ENCODE results near the gene LIPI. TPM values are rescaled to one million over a fixed set of nuclear protein-coding genes. Genes with fewer than 3 reads are reported as not detected.

Gene LIPI
- total and polyA plus RNA-seq, 2 of the 13 experiments (the other 11 are each of a cell fraction or from before 2014, with no cell fraction given), result not detected

DNA sequence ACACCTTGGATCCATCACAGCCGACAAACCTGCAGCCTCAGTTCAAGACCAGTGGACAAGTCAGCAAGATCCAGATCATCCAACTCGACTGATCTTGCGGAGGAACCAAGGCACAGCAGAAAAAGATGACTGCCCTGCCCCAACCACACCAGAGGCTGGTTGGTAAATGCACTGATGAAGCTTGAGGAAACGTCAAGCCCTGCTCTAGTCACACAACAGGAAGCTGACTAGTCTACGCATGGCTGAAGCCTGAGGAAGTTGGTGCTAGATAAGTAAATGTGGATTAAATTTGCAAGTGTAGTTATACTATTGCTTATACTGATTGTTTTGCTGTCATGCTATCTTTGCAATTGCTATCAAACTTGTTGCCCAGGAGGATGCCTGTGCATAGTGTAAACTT, 89.0 kb downstream of the LIPI start:
- 97% methylated on average over 5 of the region's 5 CpGs for WGBS (ENCODE audit: low lambda C conversion rate)
- FAIRE-seq (no peak), ATAC-seq (no peak), DNase-seq (ENCODE audit: low spot score) (no peak)
- Histone ChIP-seq H3K4me2 (ENCODE audit: low read depth, low read length) (no peak overlapping the region), H3K36me3 (replicated peaks in 1 of 2; ENCODE audit: control insufficient read depth in 1 of 2, insufficient read depth in 2 of 2, low read length in 2 of 2) (no peaks in the 10 kb centered on the region), H3K4me1 (ENCODE audit: insufficient read depth, low read length) (peaks cover 8% of the 10 kb centered on the region; the same call in 1 of the 2 replicates), H2AFZ (ENCODE audit: low read length) (no peak overlapping the region), H3K9ac (ENCODE audit: insufficient read depth, low read depth, low read length) (no peak overlapping the region), H3K79me2 (ENCODE audit: insufficient read depth, low read length) (no peaks in the 10 kb centered on the region), H3K27me3 (ENCODE audit: control insufficient read depth in 1 of 2, insufficient read depth in 2 of 2, low read length in 2 of 2) (no peaks in the 10 kb centered on the region), H4K20me1 (ENCODE audit: insufficient read depth, low read length) (no peaks in the 10 kb centered on the region), H3K9me3 (ENCODE audit: low read length) (no peaks in the 10 kb centered on the region), H3K27ac (ENCODE audit: extremely low read length, insufficient read depth, low read length) (no peak overlapping the region), H3K4me3 (replicated peaks in 1 of 3; ENCODE audit: insufficient read depth in 1 of 3, low read depth in 2 of 3, low read length in 3 of 3) (no peak overlapping the region)
- BruUV-seq (replicated peaks), result no TSS peak
- ChIA-PET CTCF (ENCODE audit: low intra/inter-chr PET ratio, low total read pairs) (no interaction called here), POLR2A (no interaction called here)
- TF ChIP-seq IKZF1 (IDR thresholded peaks at IDR 0.05), result no peak
- TF ChIP-seq NFATC3 (CRISPR knock-in tag; IDR thresholded peaks at IDR 0.05), result no peak
- TF ChIP-seq GABPB1 (CRISPR knock-in tag; IDR thresholded peaks at IDR 0.05), result no peak
- TF ChIP-seq ZNF44 (CRISPR knock-in tag; IDR thresholded peaks at IDR 0.05), result no peak
- TF ChIP-seq, protein P1, sequence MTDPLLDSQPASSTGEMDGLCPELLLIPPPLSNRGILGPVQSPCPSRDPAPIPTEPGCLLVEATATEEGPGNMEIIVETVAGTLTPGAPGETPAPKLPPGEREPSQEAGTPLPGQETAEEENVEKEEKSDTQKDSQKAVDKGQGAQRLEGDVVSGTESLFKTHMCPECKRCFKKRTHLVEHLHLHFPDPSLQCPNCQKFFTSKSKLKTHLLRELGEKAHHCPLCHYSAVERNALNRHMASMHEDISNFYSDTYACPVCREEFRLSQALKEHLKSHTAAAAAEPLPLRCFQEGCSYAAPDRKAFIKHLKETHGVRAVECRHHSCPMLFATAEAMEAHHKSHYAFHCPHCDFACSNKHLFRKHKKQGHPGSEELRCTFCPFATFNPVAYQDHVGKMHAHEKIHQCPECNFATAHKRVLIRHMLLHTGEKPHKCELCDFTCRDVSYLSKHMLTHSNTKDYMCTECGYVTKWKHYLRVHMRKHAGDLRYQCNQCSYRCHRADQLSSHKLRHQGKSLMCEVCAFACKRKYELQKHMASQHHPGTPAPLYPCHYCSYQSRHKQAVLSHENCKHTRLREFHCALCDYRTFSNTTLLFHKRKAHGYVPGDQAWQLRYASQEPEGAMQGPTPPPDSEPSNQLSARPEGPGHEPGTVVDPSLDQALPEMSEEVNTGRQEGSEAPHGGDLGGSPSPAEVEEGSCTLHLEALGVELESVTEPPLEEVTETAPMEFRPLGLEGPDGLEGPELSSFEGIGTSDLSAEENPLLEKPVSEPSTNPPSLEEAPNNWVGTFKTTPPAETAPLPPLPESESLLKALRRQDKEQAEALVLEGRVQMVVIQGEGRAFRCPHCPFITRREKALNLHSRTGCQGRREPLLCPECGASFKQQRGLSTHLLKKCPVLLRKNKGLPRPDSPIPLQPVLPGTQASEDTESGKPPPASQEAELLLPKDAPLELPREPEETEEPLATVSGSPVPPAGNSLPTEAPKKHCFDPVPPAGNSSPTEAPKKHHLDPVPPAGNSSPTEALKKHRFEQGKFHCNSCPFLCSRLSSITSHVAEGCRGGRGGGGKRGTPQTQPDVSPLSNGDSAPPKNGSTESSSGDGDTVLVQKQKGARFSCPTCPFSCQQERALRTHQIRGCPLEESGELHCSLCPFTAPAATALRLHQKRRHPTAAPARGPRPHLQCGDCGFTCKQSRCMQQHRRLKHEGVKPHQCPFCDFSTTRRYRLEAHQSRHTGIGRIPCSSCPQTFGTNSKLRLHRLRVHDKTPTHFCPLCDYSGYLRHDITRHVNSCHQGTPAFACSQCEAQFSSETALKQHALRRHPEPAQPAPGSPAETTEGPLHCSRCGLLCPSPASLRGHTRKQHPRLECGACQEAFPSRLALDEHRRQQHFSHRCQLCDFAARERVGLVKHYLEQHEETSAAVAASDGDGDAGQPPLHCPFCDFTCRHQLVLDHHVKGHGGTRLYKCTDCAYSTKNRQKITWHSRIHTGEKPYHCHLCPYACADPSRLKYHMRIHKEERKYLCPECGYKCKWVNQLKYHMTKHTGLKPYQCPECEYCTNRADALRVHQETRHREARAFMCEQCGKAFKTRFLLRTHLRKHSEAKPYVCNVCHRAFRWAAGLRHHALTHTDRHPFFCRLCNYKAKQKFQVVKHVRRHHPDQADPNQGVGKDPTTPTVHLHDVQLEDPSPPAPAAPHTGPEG (CRISPR knock-in tag; IDR thresholded peaks at IDR 0.05), result no peak
- TF ChIP-seq E2F1 (CRISPR knock-in tag; IDR thresholded peaks at IDR 0.05), result no peak
- intact Hi-C loops (cut with micrococcal nuclease; ENCODE audit: unreplicated experiment) (no loop called here), in situ Hi-C loops (cut with HindIII; ENCODE audit: extremely low pct_ligation_motif_present, low pct_unique_long_range_greater_than_20kb) (no loop called here)

All from HepG2 (cell line).